Parathyroid adenoma (tissue), 2 donors: ENCODE results near the gene GRIK4.

Source experiments
- H2AFZ ChIP-seq: fragments of 300-600 bp; sonication (generic); one replicate; pipeline ENCODE4 v1.7.0; 2017; ENCODE audit warnings: antibody characterized with exemption, mild to moderate bottlenecking
- H3K27ac ChIP-seq: fragments of 300-600 bp; sonication (generic); one replicate; pipeline ENCODE4 v1.7.0; 2017
- H3K27me3 ChIP-seq: fragments of 300-600 bp; sonication (generic); one replicate; pipeline ENCODE4 v1.7.0; 2017; ENCODE audit warnings: low read length; ENCODE audit not compliant: control insufficient read depth, insufficient read depth
- H3K36me3 ChIP-seq: fragments of 300-600 bp; sonication (generic); one replicate; pipeline ENCODE4 v1.7.0; 2017; ENCODE audit warnings: low read length; ENCODE audit not compliant: control insufficient read depth, insufficient read depth
- H3K4me1 ChIP-seq: fragments of 300-600 bp; sonication (generic); one replicate; pipeline ENCODE4 v1.7.0; 2017; ENCODE audit warnings: control low read depth
- H3K4me2 ChIP-seq: fragments of 300-600 bp; sonication (generic); one replicate; pipeline ENCODE4 v1.7.0; 2017; ENCODE audit warnings: low read length
- H3K4me3 ChIP-seq: fragments of 300-600 bp; sonication (generic); one replicate; pipeline ENCODE4 v1.7.0; 2017; ENCODE audit warnings: low read depth, low read length
- H3K79me2 ChIP-seq: fragments of 300-600 bp; sonication (generic); one replicate; pipeline ENCODE4 v1.7.0; 2017; ENCODE audit warnings: control low read depth
- H3K9ac ChIP-seq: fragments of 300-600 bp; sonication (generic); one replicate; pipeline ENCODE4 v1.7.0; 2017; ENCODE audit warnings: mild to moderate bottlenecking
- H3K9me3 ChIP-seq: fragments of 300-600 bp; sonication (generic); one replicate; pipeline ENCODE4 v1.7.0; 2017; ENCODE audit warnings: low read length; ENCODE audit not compliant: control insufficient read depth
- CTCF ChIP-seq: fragments of 300-600 bp; sonication (generic); IDR thresholded peaks from one replicate; pipeline ENCODE4 v1.7.0; 2017; ENCODE audit warnings: antibody characterized with exemption, mild to moderate bottlenecking
- donor health status: primary hyperparathyroidism.

The GRIK4 gene

GRCh38 chr11:120680322-120680721, 168.8 kb downstream of the GRIK4 start:
- no peaks in the 10 kb centered on the region for H3K36me3 ChIP-seq
- H3K9me3 ChIP-seq = no peaks in the 10 kb centered on the region
- no peaks in the 10 kb centered on the region for H3K4me1 ChIP-seq
- no peak for TF ChIP-seq CTCF
- H3K4me3 ChIP-seq = no peak overlapping the region
- H2AFZ ChIP-seq = no peak overlapping the region
- H3K27ac ChIP-seq = no peak overlapping the region
- H3K9ac ChIP-seq = no peak overlapping the region
- no peaks in the 10 kb centered on the region for H3K79me2 ChIP-seq
- no peak overlapping the region for H3K4me2 ChIP-seq
- H3K27me3 ChIP-seq = no peaks in the 10 kb centered on the region

GRCh38 chr11:120681434-120682331, 170.1 kb downstream of the GRIK4 start:
- no peak overlapping the region for H3K4me2 ChIP-seq
- no peaks in the 10 kb centered on the region for H3K79me2 ChIP-seq
- no peaks in the 10 kb centered on the region for H3K36me3 ChIP-seq
- no peak overlapping the region for H3K9ac ChIP-seq
- H2AFZ ChIP-seq = no peak overlapping the region
- no peak for TF ChIP-seq CTCF
- H3K4me3 ChIP-seq = no peak overlapping the region
- H3K27ac ChIP-seq = no peak overlapping the region
- H3K27me3 ChIP-seq = no peaks in the 10 kb centered on the region
- no peaks in the 10 kb centered on the region for H3K4me1 ChIP-seq
- H3K9me3 ChIP-seq = no peaks in the 10 kb centered on the region

GRCh38 chr11:120682332-120682649, 170.7 kb downstream of the GRIK4 start:
- H2AFZ ChIP-seq = no peak overlapping the region
- H3K4me3 ChIP-seq = no peak overlapping the region
- no peaks in the 10 kb centered on the region for H3K79me2 ChIP-seq
- H3K36me3 ChIP-seq = no peaks in the 10 kb centered on the region
- no peaks in the 10 kb centered on the region for H3K27me3 ChIP-seq
- TF ChIP-seq CTCF = no peak
- no peak overlapping the region for H3K9ac ChIP-seq
- no peaks in the 10 kb centered on the region for H3K9me3 ChIP-seq
- no peak overlapping the region for H3K27ac ChIP-seq
- H3K4me2 ChIP-seq = no peak overlapping the region
- no peaks in the 10 kb centered on the region for H3K4me1 ChIP-seq

- Histone ChIP-seq H3K36me3 (no peaks in the 10 kb centered on the region), H3K9me3 (no peaks in the 10 kb centered on the region), H3K79me2 (no peaks in the 10 kb centered on the region), H2AFZ (no peak overlapping the region), H3K4me3 (no peak overlapping the region), H3K4me1 (no peaks in the 10 kb centered on the region), H3K27ac (no peak overlapping the region), H3K9ac (no peak overlapping the region), H3K4me2 (no peak overlapping the region), H3K27me3 (no peaks in the 10 kb centered on the region)
- no peak for TF ChIP-seq CTCF
Observed at GRCh38 chr11:120682866-120683265, 171.3 kb downstream of the GRIK4 start.

GRCh38 chr11:120686516-120686915, 175.0 kb downstream of the GRIK4 start:
- no peaks in the 10 kb centered on the region for H3K36me3 ChIP-seq
- no peak for TF ChIP-seq CTCF
- no peak overlapping the region for H3K4me2 ChIP-seq
- H3K9me3 ChIP-seq = no peaks in the 10 kb centered on the region
- no peak overlapping the region for H3K4me3 ChIP-seq
- no peak overlapping the region for H3K27ac ChIP-seq
- H3K79me2 ChIP-seq = no peaks in the 10 kb centered on the region
- H3K4me1 ChIP-seq = no peaks in the 10 kb centered on the region
- H3K9ac ChIP-seq = no peak overlapping the region
- H2AFZ ChIP-seq = no peak overlapping the region
- H3K27me3 ChIP-seq = no peaks in the 10 kb centered on the region
